Measurements from ENCODE around the gene PGM2L1.

The PGM2L1 gene

DNA sequence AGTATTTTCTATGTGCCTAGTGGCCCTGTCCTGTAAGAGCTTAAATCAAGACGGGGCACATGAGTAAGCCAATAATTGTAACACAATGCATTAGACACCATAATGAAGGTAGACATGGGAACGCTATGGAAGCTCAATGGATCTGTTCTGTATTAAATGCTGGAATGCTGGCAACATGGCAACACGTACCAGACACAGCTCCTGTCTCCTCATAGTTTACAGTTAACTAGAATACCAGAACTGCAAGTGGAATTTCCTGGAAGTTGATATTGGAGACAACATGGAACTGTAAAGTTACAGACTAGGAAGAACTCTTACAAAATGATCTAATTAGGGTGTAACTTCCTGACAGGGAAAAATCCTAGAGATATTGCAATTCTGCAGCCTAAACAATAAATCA lies 99.2 kb downstream of the PGM2L1 start:
- DNase-seq (ENCODE audit: low read depth) = no peak

DNA sequence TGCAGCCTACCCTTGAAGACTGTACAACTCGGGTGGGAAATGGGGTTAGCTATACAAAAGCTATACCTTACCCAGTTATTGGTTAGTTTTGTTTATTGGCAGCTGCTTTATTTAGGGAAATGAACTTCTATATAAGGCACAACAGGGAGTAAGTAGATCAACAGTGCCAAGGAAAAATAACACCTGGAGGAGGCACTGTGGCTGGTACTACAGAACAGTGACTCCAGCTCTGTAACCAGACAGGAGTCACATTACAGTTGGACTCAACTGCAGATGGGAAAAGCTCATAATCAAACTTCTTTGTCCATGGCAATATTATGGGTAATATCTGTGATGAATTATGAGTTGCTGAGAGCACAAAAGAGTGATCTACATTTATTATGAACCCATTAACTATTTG lies 100.7 kb downstream of the PGM2L1 start:
- no peak for DNase-seq (ENCODE audit: low read depth)

DNA sequence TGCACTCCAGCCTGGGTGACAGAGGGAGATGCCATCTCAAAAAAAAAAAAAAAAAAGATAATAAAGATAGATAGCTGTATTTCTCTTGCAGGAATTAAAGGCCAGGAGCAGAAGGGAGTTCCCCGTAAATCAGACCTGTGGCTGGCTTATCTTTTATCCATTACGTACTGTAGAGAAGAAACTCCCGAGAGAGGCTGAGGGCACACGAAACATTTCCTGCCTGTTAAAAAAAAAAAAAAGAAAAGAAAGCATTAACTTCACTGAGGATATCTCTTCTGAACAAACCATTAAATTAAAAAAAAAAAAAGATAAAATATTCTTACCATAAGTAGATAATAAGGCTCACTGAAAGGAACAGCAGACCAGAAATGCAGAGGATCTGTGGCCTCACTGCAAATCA lies 109.3 kb downstream of the PGM2L1 start:
- no peak for DNase-seq (ENCODE audit: low read depth)

DNA sequence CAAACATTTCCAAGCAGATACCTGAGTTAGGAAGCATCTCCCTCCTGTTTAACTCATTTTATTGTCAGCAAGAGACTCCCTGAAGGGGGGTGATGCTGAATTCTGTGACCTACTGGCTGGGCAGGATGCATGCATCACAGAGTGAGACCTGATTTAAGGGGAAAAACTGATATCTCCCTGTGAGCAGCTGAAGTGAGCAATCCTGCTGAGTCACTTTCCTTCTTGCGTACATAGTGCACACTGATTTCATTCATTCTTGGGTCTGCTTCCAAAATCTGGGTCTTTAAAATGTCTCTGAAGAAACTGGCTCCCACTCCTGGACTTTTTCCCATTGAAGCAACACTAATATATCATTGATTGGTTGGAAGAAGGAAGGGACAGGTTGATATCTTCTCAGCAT lies 110.1 kb downstream of the PGM2L1 start:
- DNase-seq (ENCODE audit: low read depth) = no peak

DNA sequence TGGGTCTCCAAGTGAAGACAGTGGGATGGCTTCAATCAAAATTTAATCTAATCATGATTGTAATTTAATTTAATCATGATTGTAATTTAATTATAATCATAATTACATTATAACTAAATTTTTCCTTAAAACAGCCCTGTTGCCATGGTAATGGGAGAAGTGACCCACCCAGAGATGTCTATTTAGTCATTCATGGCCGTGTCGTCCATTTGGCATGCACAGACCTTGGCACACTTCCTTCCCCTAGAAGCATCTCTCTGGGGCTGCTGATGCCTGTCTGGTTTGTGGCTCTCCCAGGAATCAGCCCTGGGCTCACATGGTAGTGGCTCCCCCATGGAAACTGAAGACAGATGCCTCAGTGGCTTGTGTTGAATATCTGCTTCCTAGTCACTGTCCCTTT lies 113.8 kb downstream of the PGM2L1 start:
- no peak for DNase-seq (ENCODE audit: low read depth)

DNA sequence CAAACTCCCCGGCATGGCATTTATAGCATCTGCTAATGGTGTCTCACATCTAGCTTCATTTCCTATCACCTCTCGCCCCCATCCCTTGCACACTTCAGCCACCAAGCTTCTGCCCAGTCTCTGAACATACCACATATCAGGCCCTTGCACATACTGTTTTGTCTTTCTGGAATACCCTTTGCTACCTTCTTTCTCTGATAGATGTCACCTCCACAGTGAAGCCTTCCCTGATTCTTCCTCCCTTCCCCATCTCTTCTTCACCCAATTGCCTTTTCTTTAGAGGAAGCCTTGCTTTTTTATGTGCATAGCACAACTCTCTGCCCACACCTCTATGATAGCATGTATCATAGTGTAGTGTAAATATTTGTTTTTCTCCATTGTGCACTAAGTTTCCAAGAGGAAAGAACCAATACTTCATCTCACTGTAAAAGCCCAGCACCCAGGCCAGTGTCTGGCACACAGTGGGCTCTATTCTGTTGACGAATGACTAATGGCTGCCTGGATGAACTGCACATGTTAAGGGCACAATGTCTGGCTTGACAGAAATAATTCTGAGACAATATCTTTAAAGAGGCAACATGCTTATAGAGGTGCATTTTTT lies 114.6 kb downstream of the PGM2L1 start:
- no peak for DNase-seq (ENCODE audit: low read depth)

DNA sequence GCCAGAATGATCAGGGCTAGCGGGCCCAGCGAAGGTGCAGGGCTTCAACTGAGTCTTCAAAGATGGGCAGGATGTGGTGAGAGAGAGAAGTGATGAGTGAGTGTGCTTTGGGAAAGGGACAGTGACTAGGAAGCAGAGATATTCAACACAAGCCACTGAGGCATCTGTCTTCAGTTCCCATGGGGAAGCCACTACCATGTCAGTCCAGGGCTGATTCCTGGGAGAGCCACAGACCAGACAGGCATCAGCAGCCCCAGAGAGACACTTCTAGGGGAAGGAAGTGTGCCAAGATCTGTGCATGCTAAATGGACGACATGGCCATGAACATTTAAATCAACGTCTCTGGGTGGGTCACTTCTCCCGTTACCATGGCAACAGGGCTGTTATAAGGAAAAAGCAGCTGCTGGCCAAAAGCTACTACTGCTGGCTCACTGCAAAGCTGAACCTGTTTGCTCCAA lies 115.3 kb downstream of the PGM2L1 start:
- no peak for DNase-seq (ENCODE audit: low read depth)

DNA sequence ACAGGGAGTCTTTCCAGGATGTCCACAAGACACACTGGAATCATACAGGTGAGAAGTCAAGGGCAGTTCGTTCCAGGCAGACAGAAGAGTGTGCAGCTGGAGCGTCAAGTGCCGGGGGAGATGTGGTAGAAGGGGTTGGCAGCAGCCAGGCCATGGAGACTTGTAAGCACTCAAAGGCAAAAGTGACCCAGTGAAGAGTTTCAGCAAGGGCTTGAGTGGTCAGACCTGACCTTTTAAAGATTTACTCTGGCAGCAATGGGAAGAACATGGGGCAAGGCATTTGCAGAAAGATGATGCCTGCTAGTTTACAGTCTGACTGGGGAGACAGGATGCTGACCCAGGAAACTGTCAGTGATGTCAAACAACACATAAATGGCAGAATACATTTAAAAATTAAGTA lies 115.8 kb downstream of the PGM2L1 start:
- DNase-seq (ENCODE audit: low read depth) = no peak

DNA sequence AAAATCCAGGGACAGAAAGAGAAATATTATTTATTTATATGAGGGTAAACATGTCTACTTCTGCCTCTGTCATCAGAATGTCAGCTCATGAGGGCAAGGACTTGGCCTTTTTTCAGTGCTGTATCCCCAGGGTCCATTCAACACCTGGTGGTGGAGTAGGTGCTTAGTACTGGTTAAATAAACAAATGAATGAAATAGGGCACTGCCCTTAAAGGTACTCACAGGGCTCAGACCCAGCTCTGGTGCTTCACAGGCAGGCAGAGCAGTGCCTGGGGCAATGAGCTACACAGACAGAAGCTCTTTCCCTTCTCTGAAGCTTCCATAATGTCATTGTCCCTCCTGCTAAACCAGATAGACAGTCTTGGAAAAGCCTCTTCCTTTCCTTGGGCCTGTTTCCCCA lies 117.7 kb downstream of the PGM2L1 start:
- no peak for DNase-seq (ENCODE audit: low read depth)

Measured in T follicular helper cell (primary cell).